HUES48 (cell line): Measurements from ENCODE around the gene TMC1.

ENCODE experiments used
- H3K27ac ChIP-seq: one replicate; pipeline ENCODE4 v1.7.0; 2013; ENCODE audit warnings: low read depth, low read length, inconsistent platforms
- H3K27me3 ChIP-seq: 2 replicates; pipeline ENCODE4 v1.6.1; 2013; ENCODE audit warnings: mild to moderate bottlenecking, low read length; ENCODE audit not compliant: control insufficient read depth, insufficient read depth
- H3K36me3 ChIP-seq: 2 replicates; pipeline ENCODE4 v1.6.1; 2013; ENCODE audit warnings: low read length; ENCODE audit not compliant: control insufficient read depth, insufficient read depth
- H3K4me1 ChIP-seq: 2 replicates; pipeline ENCODE4 v1.6.1; 2013; ENCODE audit warnings: mild to moderate bottlenecking, low read length; ENCODE audit not compliant: control insufficient read depth, insufficient read depth
- H3K4me3 ChIP-seq: 2 replicates; pipeline ENCODE4 v1.5.1; 2013; ENCODE audit warnings: mild to moderate bottlenecking, low read depth, low read length
- H3K9ac ChIP-seq: 2 replicates; pipeline ENCODE4 v1.6.1; 2013; ENCODE audit warnings: mild to moderate bottlenecking, low read depth, low read length, moderate library complexity
- H3K9me3 ChIP-seq: 2 replicates; pipeline ENCODE4 v1.6.1; 2013; ENCODE audit warnings: low read length; ENCODE audit not compliant: control insufficient read depth, insufficient read depth

The TMC1 gene

GRCh38 chr9:72648324-72649126, 127.1 kb downstream of the TMC1 start:
- Histone ChIP-seq H3K27me3 (no peaks in the 10 kb centered on the region), H3K9ac (no peak overlapping the region), H3K4me1 (peaks cover 4% of the 10 kb centered on the region; the same call in 1 of the 2 replicates), H3K36me3 (no peaks in the 10 kb centered on the region), H3K4me3 (no peak overlapping the region), H3K27ac (no peak overlapping the region), H3K9me3 (no peaks in the 10 kb centered on the region)

GRCh38 chr9:72649127-72649442, 127.7 kb downstream of the TMC1 start:
- no peak overlapping the region for H3K4me3 ChIP-seq
- H3K27me3 ChIP-seq: no peaks in the 10 kb centered on the region
- no peaks in the 10 kb centered on the region for H3K9me3 ChIP-seq
- no peaks in the 10 kb centered on the region for H3K36me3 ChIP-seq
- H3K9ac ChIP-seq: no peak overlapping the region
- peaks cover 4% of the 10 kb centered on the region; the same call in 1 of the 2 replicates for H3K4me1 ChIP-seq
- no peak overlapping the region for H3K27ac ChIP-seq

GRCh38 chr9:72650206-72650605, 128.8 kb downstream of the TMC1 start:
- Histone ChIP-seq H3K4me3 (no peak overlapping the region), H3K27me3 (no peaks in the 10 kb centered on the region), H3K36me3 (no peaks in the 10 kb centered on the region), H3K9ac (no peak overlapping the region), H3K27ac (no peak overlapping the region), H3K4me1 (peaks cover 4% of the 10 kb centered on the region; the same call in 1 of the 2 replicates), H3K9me3 (no peaks in the 10 kb centered on the region)

- H3K4me1 ChIP-seq: no peaks in the 10 kb centered on the region
- H3K9ac ChIP-seq: no peak overlapping the region
- H3K27me3 ChIP-seq: no peaks in the 10 kb centered on the region
- no peak overlapping the region for H3K27ac ChIP-seq
- H3K36me3 ChIP-seq: no peaks in the 10 kb centered on the region
- H3K9me3 ChIP-seq: no peaks in the 10 kb centered on the region
- H3K4me3 ChIP-seq: no peak overlapping the region
These were observed 134.6 kb downstream of the TMC1 start for GRCh38 chr9:72656021-72656420.

- Histone ChIP-seq H3K27ac (no peak overlapping the region), H3K9ac (no peak overlapping the region), H3K36me3 (no peaks in the 10 kb centered on the region), H3K27me3 (no peaks in the 10 kb centered on the region), H3K4me1 (no peaks in the 10 kb centered on the region), H3K4me3 (no peak overlapping the region), H3K9me3 (no peaks in the 10 kb centered on the region)
These were observed 135.6 kb downstream of the TMC1 start for GRCh38 chr9:72657023-72657422.

- no peaks in the 10 kb centered on the region for H3K4me1 ChIP-seq
- H3K9me3 ChIP-seq: no peaks in the 10 kb centered on the region
- no peaks in the 10 kb centered on the region for H3K36me3 ChIP-seq
- no peak overlapping the region for H3K27ac ChIP-seq
- no peak overlapping the region for H3K4me3 ChIP-seq
- H3K9ac ChIP-seq: no peak overlapping the region
- H3K27me3 ChIP-seq: no peaks in the 10 kb centered on the region
These were observed 137.3 kb downstream of the TMC1 start for GRCh38 chr9:72658703-72659102.

- Histone ChIP-seq H3K9me3 (0 out of 2 replicates have a peak, but pooled peaks cover 2% of the 10 kb centered on the region), H3K4me3 (no peak overlapping the region), H3K36me3 (no peaks in the 10 kb centered on the region), H3K9ac (no peak overlapping the region), H3K27me3 (no peaks in the 10 kb centered on the region), H3K27ac (no peak overlapping the region), H3K4me1 (no peaks in the 10 kb centered on the region)
These were observed 140.2 kb downstream of the TMC1 start for GRCh38 chr9:72661401-72662135.

- 0 out of 2 replicates have a peak, but pooled peaks cover 2% of the 10 kb centered on the region for H3K9me3 ChIP-seq
- H3K4me3 ChIP-seq: no peak overlapping the region
- H3K27ac ChIP-seq: no peak overlapping the region
- no peak overlapping the region for H3K9ac ChIP-seq
- peaks cover 5% of the 10 kb centered on the region; the same call in 1 of the 2 replicates for H3K4me1 ChIP-seq
- H3K36me3 ChIP-seq: no peaks in the 10 kb centered on the region
- H3K27me3 ChIP-seq: no peaks in the 10 kb centered on the region
These were observed 144.0 kb downstream of the TMC1 start for GRCh38 chr9:72665421-72665820.

GRCh38 chr9:72667181-72667580, 145.8 kb downstream of the TMC1 start:
- peaks cover 4% of the 10 kb centered on the region; the same call in 1 of the 2 replicates for H3K9me3 ChIP-seq
- no peak overlapping the region for H3K9ac ChIP-seq
- no peaks in the 10 kb centered on the region for H3K27me3 ChIP-seq
- H3K4me3 ChIP-seq: no peak overlapping the region
- no peaks in the 10 kb centered on the region for H3K36me3 ChIP-seq
- H3K27ac ChIP-seq: no peak overlapping the region
- H3K4me1 ChIP-seq: peaks cover 5% of the 10 kb centered on the region; the same call in 1 of the 2 replicates

- Histone ChIP-seq H3K27me3 (no peaks in the 10 kb centered on the region), H3K27ac (no peak overlapping the region), H3K9ac (no peak overlapping the region), H3K36me3 (no peaks in the 10 kb centered on the region), H3K4me1 (peaks cover 11% of the 10 kb centered on the region), H3K4me3 (no peak overlapping the region), H3K9me3 (peaks cover 2% of the 10 kb centered on the region; the same call in 1 of the 2 replicates)
These were observed 153.6 kb downstream of the TMC1 start for GRCh38 chr9:72674961-72675360.

- no peak overlapping the region for H3K27ac ChIP-seq
- H3K27me3 ChIP-seq: no peaks in the 10 kb centered on the region
- no peak overlapping the region for H3K9ac ChIP-seq
- H3K9me3 ChIP-seq: peaks cover 2% of the 10 kb centered on the region; the same call in 1 of the 2 replicates
- H3K4me3 ChIP-seq: no peak overlapping the region
- H3K36me3 ChIP-seq: no peaks in the 10 kb centered on the region
- peaks cover 15% of the 10 kb centered on the region for H3K4me1 ChIP-seq
These were observed 154.2 kb downstream of the TMC1 start for GRCh38 chr9:72675586-72675985.
